ENCODE measurements around the gene MUC5B.
"Not testable (repeated sequence)": the region's sequence is repeated elsewhere in the genome, so short reads cannot be mapped to it uniquely, and the experiment has no call there.

Gene MUC5B

GRCh38 chr11:1207401-1208143 lies 15.3 kb upstream of the MUC5B start:
- no peak overlapping the region for H3K4me3 ChIP-seq (replicated peaks; ENCODE audit: low read depth, low read length)
- DNase-seq (ENCODE audit: low read depth), result no peak
- TF ChIP-seq CTCF (IDR thresholded peaks at IDR 0.05; ENCODE audit: low read length, missing control alignments), result no peak

GRCh38 chr11:1208144-1208393 lies 14.8 kb upstream of the MUC5B start:
- no peak for TF ChIP-seq CTCF (IDR thresholded peaks at IDR 0.05; ENCODE audit: low read length, missing control alignments)
- no peak overlapping the region for H3K4me3 ChIP-seq (replicated peaks; ENCODE audit: low read depth, low read length)
- no peak for DNase-seq (ENCODE audit: low read depth)

GRCh38 chr11:1208394-1209261 lies 14.2 kb upstream of the MUC5B start:
- no peak overlapping the region for H3K4me3 ChIP-seq (replicated peaks; ENCODE audit: low read depth, low read length)
- DNase-seq (ENCODE audit: low read depth), result no peak
- no peak for TF ChIP-seq CTCF (IDR thresholded peaks at IDR 0.05; ENCODE audit: low read length, missing control alignments)

GRCh38 chr11:1209371-1210057 lies 13.4 kb upstream of the MUC5B start:
- no peak for TF ChIP-seq CTCF (IDR thresholded peaks at IDR 0.05; ENCODE audit: low read length, missing control alignments)
- no peak for DNase-seq (ENCODE audit: low read depth)
- no peak overlapping the region for H3K4me3 ChIP-seq (replicated peaks; ENCODE audit: low read depth, low read length)

GRCh38 chr11:1211838-1212237 lies 11.0 kb upstream of the MUC5B start:
- H3K4me3 ChIP-seq (replicated peaks; ENCODE audit: low read depth, low read length), result no peak overlapping the region
- DNase-seq (ENCODE audit: low read depth), result no peak
- TF ChIP-seq CTCF (IDR thresholded peaks at IDR 0.05; ENCODE audit: low read length, missing control alignments), result no peak

- DNase-seq (ENCODE audit: low read depth); H3K4me3 ChIP-seq (replicated peaks; ENCODE audit: low read depth, low read length): not testable (repeated sequence)
These were observed 7.0 kb upstream of the MUC5B start for GRCh38 chr11:1215826-1216225.

GRCh38 chr11:1217151-1217550 lies 5.7 kb upstream of the MUC5B start:
- no peak for TF ChIP-seq CTCF (IDR thresholded peaks at IDR 0.05; ENCODE audit: low read length, missing control alignments)
- no peak overlapping the region for H3K4me3 ChIP-seq (replicated peaks; ENCODE audit: low read depth, low read length)
- DNase-seq (ENCODE audit: low read depth), result no peak

Data from fibroblast of pulmonary artery (primary cell).